Sigmoid colon (tissue), 7 donors: Measurements from ENCODE around the gene SMURF2. TPM values are rescaled to one million over a fixed set of nuclear protein-coding genes. Genes with fewer than 3 reads are reported as not detected.

Experiments
- DNase-seq: peaks from one replicate; pipeline ENCODE4 v3.0.0-alpha.2; 2019
- H3K27ac ChIP-seq, 4 donors: fragments of 200-600 bp; sonication (generic); one replicate each; pipeline ENCODE4 v1.5.1; 2016 to 2019; ENCODE audit warnings: mild to moderate bottlenecking in 1 of 4
- H3K27me3 ChIP-seq, 3 donors: fragments of 200-600 bp; sonication (generic); one replicate each; pipeline ENCODE4 v1.5.1; 2019; ENCODE audit warnings: mild to moderate bottlenecking in 1 of 3
- H3K36me3 ChIP-seq, 4 donors: fragments of 200-600 bp; sonication (generic); one replicate each; pipeline ENCODE4 v1.5.1; 2016 to 2019
- H3K4me1 ChIP-seq, 4 donors: fragments of 200-600 bp; sonication (generic); one replicate each; pipeline ENCODE4 v1.5.1; 2017 to 2019
- H3K4me3 ChIP-seq, 4 donors: fragments of 200-600 bp; sonication (generic); one replicate each; pipeline ENCODE4 v1.5.1; 2017 to 2019; ENCODE audit warnings: mild to moderate bottlenecking in 2 of 4, moderate library complexity in 1 of 4
- H3K9me3 ChIP-seq, 4 donors: fragments of 200-600 bp in 3 of 4; sonication (generic) in 3 of 4; one replicate each; pipeline versions ENCODE4 v1.5.1 to v1.6.1; 2013 to 2019
- EP300 ChIP-seq, 4 donors: sonication (generic); formaldehyde crosslinking; IDR thresholded peaks; one replicate each; pipeline ENCODE4 v1.6.1; 2017; ENCODE audit warnings: antibody characterized with exemption in 4 of 4
- POLR2A ChIP-seq, 2 donors: fragments of 450-650 bp; IDR thresholded peaks; one replicate each; pipeline ENCODE4 v1.6.1; 2016; ENCODE audit warnings: antibody characterized with exemption in 2 of 2, mild to moderate bottlenecking in 2 of 2, moderate library complexity in 2 of 2
- POLR2AphosphoS5 ChIP-seq, 4 donors: sonication (generic); formaldehyde crosslinking; IDR thresholded peaks; one replicate each; pipeline ENCODE4 v1.6.1; 2017; ENCODE audit warnings: antibody characterized with exemption in 4 of 4
- WGBS, 2 donors: extraction: QIAGEN DNeasy Blood & Tissue Kit; methylation state at CpG; one replicate each; pipeline ENCODE4 v1.1.7; 2013; 5-methylcytosine and 5-hydroxymethylcytosine counted together
- intact Hi-C: fragments of 100-400 bp; cut with DNase I; formaldehyde crosslinking; loops from one replicate; pipeline ENCODE4 v1.15.1; 2023
- polyA plus RNA-seq, 3 donors: library from polyadenylated mRNA; stranded (reverse); fragments of 200-250 nt; gene quantifications; one replicate each; pipeline ENCODE4 v1.2.3, GENCODE V29; 2013
- total RNA-seq, 4 donors: library from RNA; depleted of rRNA; stranded (reverse); fragments of >200 nt; gene quantifications; one replicate each; pipeline ENCODE4 v1.1.0, GENCODE V29; 2016
- TF ChIP-seq, protein P1 (sequence below), 4 experiments: fragments of 450-650 bp in 3 of 4; fragments of 200-600 bp in 1 of 4; IDR thresholded peaks; one replicate each; pipeline ENCODE4 v1.5.1; 2016 to 2019; ENCODE audit warnings: antibody characterized with exemption in 4 of 4, mild to moderate bottlenecking in 3 of 4, moderate library complexity in 2 of 4
- donor health status: healthy with polysubstance abuse.
- donor health status: Bipolar disorder and iron deficiency.
- donor health status: healthy.

The SMURF2 gene
- total and polyA plus RNA-seq, 7 donors, result 5.8 to 30.2 (median 23.8) TPM

GRCh38 chr17:64621772-64622171 is 40.3 kb downstream of the SMURF2 start:
- peaks cover 0 to 10% (median 8%) of the 10 kb centered on the region in 4 donors for H3K4me1 ChIP-seq
- no peak overlapping the region for H3K4me3 ChIP-seq
- H3K9me3 ChIP-seq, result no peaks in the 10 kb centered on the region
- no peak overlapping the region for H3K27ac ChIP-seq
- intact Hi-C loops, result no loop called here
- no peak for DNase-seq
- TF ChIP-seq POLR2A (IDR thresholded peaks at IDR 0.05) (no peak), EP300 (IDR thresholded peaks at IDR 0.05) (no peak), POLR2AphosphoS5 (IDR thresholded peaks at IDR 0.05) (no peak)
- TF ChIP-seq, protein P1, sequence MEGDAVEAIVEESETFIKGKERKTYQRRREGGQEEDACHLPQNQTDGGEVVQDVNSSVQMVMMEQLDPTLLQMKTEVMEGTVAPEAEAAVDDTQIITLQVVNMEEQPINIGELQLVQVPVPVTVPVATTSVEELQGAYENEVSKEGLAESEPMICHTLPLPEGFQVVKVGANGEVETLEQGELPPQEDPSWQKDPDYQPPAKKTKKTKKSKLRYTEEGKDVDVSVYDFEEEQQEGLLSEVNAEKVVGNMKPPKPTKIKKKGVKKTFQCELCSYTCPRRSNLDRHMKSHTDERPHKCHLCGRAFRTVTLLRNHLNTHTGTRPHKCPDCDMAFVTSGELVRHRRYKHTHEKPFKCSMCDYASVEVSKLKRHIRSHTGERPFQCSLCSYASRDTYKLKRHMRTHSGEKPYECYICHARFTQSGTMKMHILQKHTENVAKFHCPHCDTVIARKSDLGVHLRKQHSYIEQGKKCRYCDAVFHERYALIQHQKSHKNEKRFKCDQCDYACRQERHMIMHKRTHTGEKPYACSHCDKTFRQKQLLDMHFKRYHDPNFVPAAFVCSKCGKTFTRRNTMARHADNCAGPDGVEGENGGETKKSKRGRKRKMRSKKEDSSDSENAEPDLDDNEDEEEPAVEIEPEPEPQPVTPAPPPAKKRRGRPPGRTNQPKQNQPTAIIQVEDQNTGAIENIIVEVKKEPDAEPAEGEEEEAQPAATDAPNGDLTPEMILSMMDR (IDR thresholded peaks at IDR 0.05), result no peak
- no peaks in the 10 kb centered on the region for H3K27me3 ChIP-seq
- H3K36me3 ChIP-seq, result no peaks in the 10 kb centered on the region
- WGBS, 2 donors, result 98 to 99% methylated on average over 6 of the region's 6 CpGs

DNA sequence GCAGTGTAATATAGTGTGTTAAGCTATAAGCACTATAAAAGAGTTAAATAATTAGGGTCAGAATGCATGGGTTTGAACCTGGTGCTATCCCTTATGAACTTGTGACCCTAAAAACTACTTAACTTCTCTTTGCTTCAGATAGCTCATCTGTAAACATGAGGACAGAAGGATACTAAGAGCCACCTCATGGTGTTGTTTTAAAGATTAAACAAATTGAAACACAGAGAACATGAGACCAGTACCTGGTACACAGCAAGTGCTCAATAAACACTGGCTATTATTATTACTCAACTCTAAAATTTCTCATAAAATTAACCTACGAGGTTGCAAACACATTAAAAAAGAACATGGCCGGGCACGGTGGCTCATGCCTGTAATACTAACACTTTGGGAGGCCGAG is 43.3 kb downstream of the SMURF2 start:
- H3K27me3 ChIP-seq, result no peaks in the 10 kb centered on the region
- WGBS, 2 donors, result 94% methylated on average over 4 of the region's 4 CpGs
- H3K36me3 ChIP-seq, result no peaks in the 10 kb centered on the region
- H3K9me3 ChIP-seq, result no peaks in the 10 kb centered on the region
- no peak overlapping the region for H3K27ac ChIP-seq
- H3K4me1 ChIP-seq, result peaks cover 0 to 33% (median 29%) of the 10 kb centered on the region in 4 donors
- no peak overlapping the region for H3K4me3 ChIP-seq
- DNase-seq, result no peak
- TF ChIP-seq POLR2AphosphoS5 (IDR thresholded peaks at IDR 0.05), result no peak
- TF ChIP-seq POLR2A (IDR thresholded peaks at IDR 0.05), result no peak
- TF ChIP-seq EP300 (IDR thresholded peaks at IDR 0.05), result no peak
- TF ChIP-seq, protein P1 (IDR thresholded peaks at IDR 0.05), result no peak
- intact Hi-C loops, result no loop called here

GRCh38 chr17:64617125-64617780 is 44.9 kb downstream of the SMURF2 start:
- WGBS, 2 donors, result 94 to 96% methylated on average over 5 of the region's 5 CpGs
- TF ChIP-seq POLR2AphosphoS5 (IDR thresholded peaks at IDR 0.05), result no peak
- TF ChIP-seq POLR2A (IDR thresholded peaks at IDR 0.05), result no peak
- no peak for TF ChIP-seq EP300 (IDR thresholded peaks at IDR 0.05)
- TF ChIP-seq, protein P1 (IDR thresholded peaks at IDR 0.05), result no peak
- no peaks in the 10 kb centered on the region for H3K9me3 ChIP-seq
- H3K27ac ChIP-seq, result no peak overlapping the region
- H3K4me1 ChIP-seq, result peaks cover 0 to 35% (median 24%) of the 10 kb centered on the region in 4 donors
- H3K27me3 ChIP-seq, result no peaks in the 10 kb centered on the region
- no peaks in the 10 kb centered on the region for H3K36me3 ChIP-seq
- H3K4me3 ChIP-seq, result no peak overlapping the region
- intact Hi-C loops, result no loop called here
- DNase-seq, result no peak

- Histone ChIP-seq H3K27ac (peak overlapping the region in 1 of 4 donors; percentile 18), H3K36me3 (no peaks in the 10 kb centered on the region), H3K27me3 (no peaks in the 10 kb centered on the region), H3K4me3 (no peak overlapping the region), H3K4me1 (peaks cover 0 to 43% (median 28%) of the 10 kb centered on the region in 4 donors), H3K9me3 (no peaks in the 10 kb centered on the region)
- TF ChIP-seq POLR2A (IDR thresholded peaks at IDR 0.05) (no peak), POLR2AphosphoS5 (IDR thresholded peaks at IDR 0.05) (no peak), EP300 (IDR thresholded peaks at IDR 0.05) (no peak)
- TF ChIP-seq, protein P1 (IDR thresholded peaks at IDR 0.05), result no peak
- DNase-seq, result no peak
- intact Hi-C loops, result no loop called here
- WGBS, 2 donors, result 17 to 55% methylated on average over 3 of the region's 3 CpGs
Measured at GRCh38 chr17:64615028-64615677, 47.0 kb downstream of the SMURF2 start.
